ENCODE results near the gene FBXO41.
A peak's percentile ranks its signal among the peaks of the same experiment; 100 is the strongest.

The FBXO41 gene

DNA sequence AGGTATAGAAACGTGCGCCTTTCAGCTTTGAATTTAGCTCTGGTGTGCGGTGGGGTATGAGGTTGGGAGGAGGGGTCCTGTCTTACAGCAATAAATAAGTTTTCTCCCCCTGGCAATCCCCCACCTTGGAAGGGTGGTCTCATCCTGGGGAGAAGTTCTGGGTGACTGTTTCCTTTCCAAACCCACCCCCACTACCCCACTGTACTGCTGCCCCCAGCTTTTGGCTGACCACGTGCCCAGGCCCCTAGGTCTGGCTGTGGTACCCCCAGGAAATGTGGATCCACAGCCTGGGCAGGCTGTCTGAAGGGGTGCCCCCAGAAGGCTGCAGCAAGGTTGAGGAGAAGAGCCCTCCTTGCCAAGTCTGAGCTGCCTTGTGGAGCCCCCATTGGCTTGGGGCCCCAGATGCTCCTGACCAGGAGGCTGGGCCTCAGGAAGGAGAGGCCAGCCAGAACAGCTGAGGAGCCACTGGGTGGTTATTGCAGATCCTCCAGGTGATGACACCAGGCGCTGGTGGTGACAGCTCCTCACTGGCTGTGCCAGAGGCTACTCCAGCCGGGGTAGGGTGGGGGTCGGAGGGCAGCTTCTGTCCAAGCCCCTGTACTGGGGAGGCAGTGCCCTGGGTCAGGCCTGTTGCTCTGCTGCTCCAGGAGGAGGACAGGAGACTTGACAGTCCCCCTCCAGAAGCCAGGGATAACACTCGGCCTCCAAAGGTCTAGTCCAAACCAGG lies 25.9 kb downstream of the FBXO41 start:
- no peak overlapping the region for H3K4me3 ChIP-seq (ENCODE audit: control insufficient read depth in 1 of 7, extremely low read depth in 1 of 7, insufficient read depth in 4 of 7, low read depth in 2 of 7, low read length in 6 of 7)

DNA sequence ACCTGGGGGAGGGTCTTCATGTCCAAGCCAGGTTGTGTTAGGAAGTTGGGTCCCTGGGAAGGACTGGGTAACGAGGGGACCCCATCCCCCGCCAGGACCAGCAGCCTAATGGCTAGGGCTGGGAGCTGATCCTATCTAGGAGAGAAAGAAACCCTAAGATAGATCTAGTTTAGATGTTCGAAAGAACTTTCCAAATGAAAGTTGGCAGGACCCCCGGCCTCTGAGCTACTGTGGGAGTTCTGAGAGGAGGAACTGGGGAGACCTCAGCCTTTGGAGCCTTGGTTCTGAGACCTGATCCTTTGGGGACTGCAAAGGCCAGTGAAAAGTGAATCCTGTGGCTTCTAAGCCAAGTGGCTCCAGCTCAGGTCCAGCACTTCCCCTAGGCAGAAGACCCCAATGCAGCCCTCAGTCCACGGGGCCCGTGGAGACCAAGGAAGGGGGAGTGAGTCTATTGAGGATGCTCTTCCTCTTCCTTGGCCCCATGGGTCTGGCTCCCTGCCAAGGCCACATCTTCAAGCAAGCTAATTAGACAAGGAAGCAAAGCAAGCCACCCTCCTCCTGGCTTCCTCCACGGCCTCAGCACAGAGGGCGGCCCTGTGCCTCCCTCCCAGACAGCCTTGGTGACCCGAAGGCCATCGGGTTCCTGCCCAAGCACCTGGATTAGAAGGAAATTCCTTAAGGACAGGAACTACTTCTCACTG lies 26.7 kb downstream of the FBXO41 start:
- 65% methylated on average over 9 of the region's 10 CpGs for WGBS (ENCODE audit: insufficient coverage)
- Histone ChIP-seq H3K4me1 (ENCODE audit: control extremely low read depth in 1 of 4, control insufficient read depth in 4 of 4, insufficient read depth in 4 of 4, low read length in 3 of 4) (peaks cover 0 to 18% (median 0%) of the 10 kb centered on the region in 4 experiments), H3K27me3 (replicated peaks in 2 of 5; ENCODE audit: control insufficient read depth in 4 of 5, insufficient read depth in 5 of 5, low read length in 4 of 5) (no peaks in the 10 kb centered on the region), H3K36me3 (ENCODE audit: control insufficient read depth in 4 of 4, insufficient read depth in 4 of 4, low read length in 3 of 4) (peaks cover 5 to 75% (median 44%) of the 10 kb centered on the region in 4 experiments), H3K9me3 (ENCODE audit: control extremely low read depth in 1 of 5, control insufficient read depth in 4 of 5, insufficient read depth in 2 of 5, low read depth in 1 of 5, low read length in 4 of 5) (no peaks in the 10 kb centered on the region), H3K4me3 (ENCODE audit: control insufficient read depth in 1 of 7, extremely low read depth in 1 of 7, insufficient read depth in 4 of 7, low read depth in 2 of 7, low read length in 6 of 7) (no peak overlapping the region), H3K27ac (ENCODE audit: insufficient read depth in 1 of 2, low read depth in 1 of 2, low read length in 2 of 2, poor library complexity in 1 of 2, severe bottlenecking in 2 of 2) (no peak overlapping the region)
- POLR2A ChIA-PET, result interaction anchor here (0.7 kb wide), 1 partner anchor 330 kb away, joined by 3 read pairs; no protein-coding TSS in a partner anchor
- peak in 2 of 3 donors; percentile 29 to 40 for DNase-seq
- CTCF ChIA-PET, result interaction anchor here (1.0 to 2.5 kb wide), 5 partner anchors 9 to 173 kb away, joined by 3 to 11 read pairs (median 3); no protein-coding TSS in a partner anchor

More for the DNA sequence above, 25.9 kb downstream of the FBXO41 start:
- CTCF ChIA-PET, result interaction anchor here (0.9 to 2.5 kb wide), 5 partner anchors 10 to 174 kb away, joined by 3 to 11 read pairs (median 3); no protein-coding TSS in a partner anchor
- Histone ChIP-seq H3K27me3 (replicated peaks in 2 of 5; ENCODE audit: control insufficient read depth in 4 of 5, insufficient read depth in 5 of 5, low read length in 4 of 5) (no peaks in the 10 kb centered on the region), H3K27ac (ENCODE audit: insufficient read depth in 1 of 2, low read depth in 1 of 2, low read length in 2 of 2, poor library complexity in 1 of 2, severe bottlenecking in 2 of 2) (no peak overlapping the region), H3K4me1 (ENCODE audit: control extremely low read depth in 1 of 4, control insufficient read depth in 4 of 4, insufficient read depth in 4 of 4, low read length in 3 of 4) (peaks cover 0 to 18% (median 0%) of the 10 kb centered on the region in 4 experiments), H3K9me3 (ENCODE audit: control extremely low read depth in 1 of 5, control insufficient read depth in 4 of 5, insufficient read depth in 2 of 5, low read depth in 1 of 5, low read length in 4 of 5) (no peaks in the 10 kb centered on the region), H3K36me3 (ENCODE audit: control insufficient read depth in 4 of 4, insufficient read depth in 4 of 4, low read length in 3 of 4) (peaks cover 5 to 73% (median 42%) of the 10 kb centered on the region in 4 experiments)
- DNase-seq, result no peak
- WGBS (ENCODE audit: insufficient coverage), result 100% methylated on average over 4 of the region's 8 CpGs
- POLR2A ChIA-PET, result interaction anchor here (0.7 kb wide), 1 partner anchor 329 kb away, joined by 3 read pairs; no protein-coding TSS in a partner anchor

DNA sequence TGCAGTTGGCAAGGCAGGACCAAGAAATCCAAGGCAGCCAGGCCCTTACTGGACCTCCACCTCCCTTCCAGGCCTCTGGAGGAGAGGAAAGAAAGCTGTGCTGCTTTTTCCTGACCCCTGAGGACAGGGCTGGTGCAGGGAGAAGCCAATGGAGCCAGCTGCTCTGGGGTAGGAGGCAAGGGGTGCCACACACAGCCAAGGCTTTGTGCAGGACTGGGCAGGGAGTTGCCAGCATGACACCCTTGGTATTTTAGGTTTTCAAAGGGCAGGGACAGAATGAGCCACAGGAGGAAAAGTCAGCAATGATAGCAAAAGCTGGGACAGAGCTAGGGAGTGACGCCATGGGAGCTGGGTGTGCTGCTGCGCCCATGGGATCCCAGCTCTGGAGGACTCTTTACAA lies 27.3 kb downstream of the FBXO41 start:
- H3K27ac ChIP-seq (ENCODE audit: insufficient read depth in 1 of 2, low read depth in 1 of 2, low read length in 2 of 2, poor library complexity in 1 of 2, severe bottlenecking in 2 of 2), result no peak overlapping the region
- peaks cover 6 to 79% (median 48%) of the 10 kb centered on the region in 4 experiments for H3K36me3 ChIP-seq (ENCODE audit: control insufficient read depth in 4 of 4, insufficient read depth in 4 of 4, low read length in 3 of 4)
- no peak for DNase-seq
- no peaks in the 10 kb centered on the region for H3K9me3 ChIP-seq (ENCODE audit: control extremely low read depth in 1 of 5, control insufficient read depth in 4 of 5, insufficient read depth in 2 of 5, low read depth in 1 of 5, low read length in 4 of 5)
- peaks cover 0 to 18% (median 0%) of the 10 kb centered on the region in 4 experiments for H3K4me1 ChIP-seq (ENCODE audit: control extremely low read depth in 1 of 4, control insufficient read depth in 4 of 4, insufficient read depth in 4 of 4, low read length in 3 of 4)
- WGBS (ENCODE audit: insufficient coverage), result 100% methylated on average over 1 of the region's 2 CpGs
- H3K4me3 ChIP-seq (ENCODE audit: control insufficient read depth in 1 of 7, extremely low read depth in 1 of 7, insufficient read depth in 4 of 7, low read depth in 2 of 7, low read length in 6 of 7), result no peak overlapping the region
- CTCF ChIA-PET, result interaction anchor here (1.0 to 2.5 kb wide), 4 partner anchors 9 to 33 kb away, joined by 3 to 11 read pairs (median 3); no protein-coding TSS in a partner anchor
- H3K27me3 ChIP-seq (replicated peaks in 2 of 5; ENCODE audit: control insufficient read depth in 4 of 5, insufficient read depth in 5 of 5, low read length in 4 of 5), result no peaks in the 10 kb centered on the region
- POLR2A ChIA-PET, result interaction anchor here (0.5 kb wide), 1 partner anchor 94 kb away, joined by 3 read pairs; no protein-coding TSS in a partner anchor

DNA sequence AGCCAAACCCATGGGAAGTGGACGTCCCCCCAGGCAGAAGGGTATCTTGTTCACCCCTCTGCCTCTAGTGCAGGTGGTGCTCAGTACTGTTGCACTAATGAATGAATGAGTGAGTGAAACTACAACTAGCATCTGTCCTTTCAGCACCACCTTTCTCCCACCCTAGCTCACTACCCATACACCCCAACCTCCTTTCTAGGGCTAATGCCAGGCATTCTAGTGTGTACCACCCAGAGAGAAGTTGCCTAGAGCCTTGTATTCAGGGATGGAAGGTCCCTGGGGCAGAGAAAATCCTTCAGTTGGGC lies 27.7 kb downstream of the FBXO41 start:
- CTCF ChIA-PET, result interaction anchor here (0.9 to 2.5 kb wide), 5 partner anchors 8 to 33 kb away, joined by 3 to 11 read pairs (median 3); no protein-coding TSS in a partner anchor
- no peak for DNase-seq
- Histone ChIP-seq H3K4me3 (ENCODE audit: control insufficient read depth in 1 of 7, extremely low read depth in 1 of 7, insufficient read depth in 4 of 7, low read depth in 2 of 7, low read length in 6 of 7) (no peak overlapping the region), H3K27ac (ENCODE audit: insufficient read depth in 1 of 2, low read depth in 1 of 2, low read length in 2 of 2, poor library complexity in 1 of 2, severe bottlenecking in 2 of 2) (no peak overlapping the region), H3K9me3 (ENCODE audit: control extremely low read depth in 1 of 5, control insufficient read depth in 4 of 5, insufficient read depth in 2 of 5, low read depth in 1 of 5, low read length in 4 of 5) (no peaks in the 10 kb centered on the region), H3K36me3 (ENCODE audit: control insufficient read depth in 4 of 4, insufficient read depth in 4 of 4, low read length in 3 of 4) (peaks cover 8 to 81% (median 50%) of the 10 kb centered on the region in 4 experiments), H3K27me3 (replicated peaks in 2 of 5; ENCODE audit: control insufficient read depth in 4 of 5, insufficient read depth in 5 of 5, low read length in 4 of 5) (no peaks in the 10 kb centered on the region), H3K4me1 (ENCODE audit: control extremely low read depth in 1 of 4, control insufficient read depth in 4 of 4, insufficient read depth in 4 of 4, low read length in 3 of 4) (peaks cover 0 to 18% (median 0%) of the 10 kb centered on the region in 4 experiments)
- WGBS (ENCODE audit: insufficient coverage), result 100% methylated on average over 1 of the region's 1 CpG
- POLR2A ChIA-PET, result interaction anchor here (0.5 kb wide), 1 partner anchor 93 kb away, joined by 3 read pairs; no protein-coding TSS in a partner anchor

DNA sequence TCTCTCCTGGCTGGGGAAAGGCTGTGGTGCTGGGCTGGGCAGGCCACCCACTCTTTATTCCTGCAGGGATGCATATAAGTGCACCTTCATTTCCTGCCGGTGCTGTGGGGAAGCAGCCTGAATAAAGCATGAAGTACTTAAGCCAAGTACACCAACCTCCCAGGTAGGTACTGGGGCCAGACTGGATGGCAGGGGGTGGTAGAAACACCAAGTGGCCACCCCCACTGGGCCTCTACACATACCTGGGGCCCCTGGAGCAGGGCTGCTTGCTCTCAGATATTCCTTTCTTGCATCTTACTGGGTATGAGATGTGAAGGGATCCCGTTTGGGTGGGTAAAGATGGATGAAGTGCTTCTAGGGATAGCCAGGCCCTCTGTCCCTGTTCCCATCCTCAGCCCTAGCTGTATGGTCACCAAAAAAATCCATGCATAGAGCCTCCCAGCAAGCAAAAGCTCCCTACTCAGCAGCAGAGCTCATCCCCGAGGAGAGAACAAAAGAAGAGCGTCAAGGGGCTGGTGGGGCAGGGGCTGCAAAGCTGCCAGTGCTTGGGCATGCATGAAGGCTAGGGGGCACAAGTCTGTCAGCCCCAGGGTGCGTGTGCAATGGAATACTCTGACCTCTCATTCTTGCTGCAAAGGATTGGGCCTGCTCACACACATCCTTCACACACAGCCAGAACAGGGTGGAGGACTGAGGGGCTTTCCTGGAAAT lies 28.2 kb downstream of the FBXO41 start:
- ChIA-PET CTCF (interaction anchor here (0.9 to 2.5 kb wide), 3 partner anchors 8 to 34 kb away, joined by 3 to 11 read pairs (median 3); no protein-coding TSS in a partner anchor), POLR2A (interaction anchor here (0.5 kb wide), 1 partner anchor 93 kb away, joined by 3 read pairs; no protein-coding TSS in a partner anchor)
- no peak overlapping the region for H3K4me3 ChIP-seq (ENCODE audit: control insufficient read depth in 1 of 7, extremely low read depth in 1 of 7, insufficient read depth in 4 of 7, low read depth in 2 of 7, low read length in 6 of 7)
- no peaks in the 10 kb centered on the region for H3K27me3 ChIP-seq (replicated peaks in 2 of 5; ENCODE audit: control insufficient read depth in 4 of 5, insufficient read depth in 5 of 5, low read length in 4 of 5)
- WGBS (ENCODE audit: insufficient coverage), result 85% methylated on average over 4 of the region's 5 CpGs
- no peak for DNase-seq
- no peak overlapping the region for H3K27ac ChIP-seq (ENCODE audit: insufficient read depth in 1 of 2, low read depth in 1 of 2, low read length in 2 of 2, poor library complexity in 1 of 2, severe bottlenecking in 2 of 2)
- H3K9me3 ChIP-seq (ENCODE audit: control extremely low read depth in 1 of 5, control insufficient read depth in 4 of 5, insufficient read depth in 2 of 5, low read depth in 1 of 5, low read length in 4 of 5), result no peaks in the 10 kb centered on the region
- H3K4me1 ChIP-seq (ENCODE audit: control extremely low read depth in 1 of 4, control insufficient read depth in 4 of 4, insufficient read depth in 4 of 4, low read length in 3 of 4), result peaks cover 0 to 18% (median 0%) of the 10 kb centered on the region in 4 experiments
- H3K36me3 ChIP-seq (ENCODE audit: control insufficient read depth in 4 of 4, insufficient read depth in 4 of 4, low read length in 3 of 4), result peaks cover 13 to 82% (median 51%) of the 10 kb centered on the region in 4 experiments

DNA sequence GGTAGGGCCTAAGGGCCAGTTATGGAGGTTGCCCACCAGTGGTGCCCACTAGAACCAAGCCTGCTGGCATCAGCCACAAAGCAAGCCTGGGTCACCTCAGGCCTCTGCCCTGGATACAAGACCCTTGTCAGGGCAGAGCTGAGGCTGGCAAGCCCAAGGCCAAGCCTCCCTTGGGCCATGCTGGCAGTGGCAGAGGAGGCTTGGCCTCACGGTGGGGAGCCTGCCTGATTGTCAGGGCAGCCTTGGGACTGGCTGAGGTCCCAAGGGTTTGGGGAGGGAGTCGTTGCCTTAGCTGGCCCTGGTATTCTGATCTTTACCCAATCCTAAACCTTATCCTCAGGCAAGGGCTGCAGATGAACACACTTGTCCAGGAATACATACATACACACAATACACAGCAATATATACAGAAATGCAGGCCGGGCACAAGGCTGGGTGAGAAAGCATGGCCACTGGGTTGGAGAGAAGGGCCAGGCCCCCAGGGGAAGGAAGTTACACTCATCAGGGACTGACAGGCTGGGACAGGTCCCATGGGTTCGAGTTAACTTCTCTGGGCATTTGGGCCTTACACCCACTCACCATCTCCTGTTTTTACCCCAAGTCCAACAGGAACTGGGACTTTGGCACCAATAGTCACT lies 29.2 kb downstream of the FBXO41 start:
- ChIA-PET POLR2A (no interaction called here), CTCF (interaction anchor here (5.4 kb wide), 1 partner anchor 35 kb away, joined by 25 read pairs; no protein-coding TSS in a partner anchor)
- DNase-seq, result no peak
- Histone ChIP-seq H3K4me1 (ENCODE audit: control extremely low read depth in 1 of 4, control insufficient read depth in 4 of 4, insufficient read depth in 4 of 4, low read length in 3 of 4) (peaks cover 0 to 18% (median 0%) of the 10 kb centered on the region in 4 experiments), H3K9me3 (ENCODE audit: control extremely low read depth in 1 of 5, control insufficient read depth in 4 of 5, insufficient read depth in 2 of 5, low read depth in 1 of 5, low read length in 4 of 5) (no peaks in the 10 kb centered on the region), H3K36me3 (ENCODE audit: control insufficient read depth in 4 of 4, insufficient read depth in 4 of 4, low read length in 3 of 4) (peaks cover 21 to 84% (median 58%) of the 10 kb centered on the region in 4 experiments), H3K27me3 (replicated peaks in 2 of 5; ENCODE audit: control insufficient read depth in 4 of 5, insufficient read depth in 5 of 5, low read length in 4 of 5) (no peaks in the 10 kb centered on the region), H3K27ac (ENCODE audit: insufficient read depth in 1 of 2, low read depth in 1 of 2, low read length in 2 of 2, poor library complexity in 1 of 2, severe bottlenecking in 2 of 2) (no peak overlapping the region), H3K4me3 (ENCODE audit: control insufficient read depth in 1 of 7, extremely low read depth in 1 of 7, insufficient read depth in 4 of 7, low read depth in 2 of 7, low read length in 6 of 7) (no peak overlapping the region)
- WGBS (ENCODE audit: insufficient coverage), result 86% methylated on average over 2 of the region's 4 CpGs
